Thyroid gland (tissue), 4 donors: ENCODE results near the gene LEP.

ENCODE experiments used
- CTCF ChIP-seq, 6 experiments: fragments of 200-600 bp in 3 of 6; fragments of 450-650 bp in 3 of 6; sonication (generic) in 3 of 6; IDR thresholded peaks; one replicate each; pipeline ENCODE4 v1.5.1; 2016 to 2019; ENCODE audit warnings: antibody characterized with exemption in 6 of 6, mild to moderate bottlenecking in 2 of 6, inconsistent platforms in 1 of 6, moderate library complexity in 1 of 6
- POLR2A ChIP-seq, 2 donors: fragments of 450-650 bp; IDR thresholded peaks; one replicate each; pipeline ENCODE4 v1.6.1; 2017; ENCODE audit warnings: antibody characterized with exemption in 2 of 2, mild to moderate bottlenecking in 2 of 2, moderate library complexity in 1 of 2

- TF ChIP-seq CTCF (IDR thresholded peaks at IDR 0.05): no peak
- no peak for TF ChIP-seq POLR2A (IDR thresholded peaks at IDR 0.05)
Measured at GRCh38 chr7:128247640-128248194, 6.6 kb downstream of the LEP start.
